ENCODE measurements around the gene RUSC2. TPM values are rescaled to one million over a fixed set of nuclear protein-coding genes. Genes with fewer than 3 reads are reported as not detected.
A peak's percentile ranks its signal among the peaks of the same experiment; 100 is the strongest.
"Not testable (repeated sequence)": the region's sequence is repeated elsewhere in the genome, so short reads cannot be mapped to it uniquely, and the experiment has no call there.

The RUSC2 gene
- total and polyA plus RNA-seq, 8 donors = 9.0 to 27.1 (median 13.6) TPM

GRCh38 chr9:35477211-35477855, 12.6 kb upstream of the RUSC2 start:
- not testable (repeated sequence) for H3K4me1 ChIP-seq, H3K9me3 ChIP-seq, H3K36me3 ChIP-seq, H3K27me3 ChIP-seq, H3K4me3 ChIP-seq
- FAIRE-seq (peak; percentile 57), ATAC-seq (peak; percentile 98 to 99 (median 98)), DNase-seq (peak in 5 of 6 donors; percentile 61 to 77 (median 65))
- 14 to 16% methylated on average over 5 of the region's 5 CpGs for WGBS, 2 donors
- peak; percentile 72 to 94 (median 78) for TF ChIP-seq CTCF (IDR thresholded peaks at IDR 0.05)
- intact Hi-C loops (cut with DNase I) = loop anchor here in 1 of 3 donors (10.0 kb wide), 1 partner anchor 583 kb away; a partner anchor contains a TSS
- peak overlapping the region in 2 of 4 donors; percentile 18 to 43 for H3K27ac ChIP-seq

- FAIRE-seq (no peak), ATAC-seq (no peak), DNase-seq (no peak)
- Histone ChIP-seq H3K27me3 (no peaks in the 10 kb centered on the region), H3K36me3 (no peaks in the 10 kb centered on the region), H3K27ac (no peak overlapping the region), H3K4me1 (no peaks in the 10 kb centered on the region), H3K4me3 (no peak overlapping the region), H3K9me3 (no peaks in the 10 kb centered on the region)
- 58 to 79% methylated on average over 1 of the region's 1 CpG for WGBS, 2 donors
- intact Hi-C loops (cut with DNase I) = loop anchor here in 1 of 3 donors (10.0 kb wide), 1 partner anchor 584 kb away; a partner anchor contains a TSS
- no peak for TF ChIP-seq CTCF (IDR thresholded peaks at IDR 0.05)
Observed at GRCh38 chr9:35478871-35479270, 11.0 kb upstream of the RUSC2 start.

- no peaks in the 10 kb centered on the region for H3K4me1 ChIP-seq
- no peak for FAIRE-seq
- H3K27me3 ChIP-seq = no peaks in the 10 kb centered on the region
- peak; percentile 53 to 80 (median 76) for ATAC-seq
- H3K4me3 ChIP-seq = no peak overlapping the region
- WGBS, 2 donors = 77 to 91% methylated on average over 4 of the region's 4 CpGs
- no peaks in the 10 kb centered on the region for H3K9me3 ChIP-seq
- no peak overlapping the region for H3K27ac ChIP-seq
- peak in 4 of 6 donors; percentile 48 to 64 (median 58) for DNase-seq
- H3K36me3 ChIP-seq = no peaks in the 10 kb centered on the region
- intact Hi-C loops (cut with DNase I) = loop anchor here in 2 of 3 donors (5.0 kb wide), 1 partner anchor 76 kb away; no protein-coding TSS in a partner anchor
- TF ChIP-seq CTCF (IDR thresholded peaks at IDR 0.05) = peak; percentile 22 to 52 (median 48)
Observed at GRCh38 chr9:35481347-35481975, 8.4 kb upstream of the RUSC2 start.

- intact Hi-C loops (cut with DNase I) = loop anchor here in 2 of 3 donors (5.0 kb wide), 1 partner anchor 75 kb away; no protein-coding TSS in a partner anchor
- Histone ChIP-seq H3K27me3 (no peaks in the 10 kb centered on the region), H3K9me3 (no peaks in the 10 kb centered on the region), H3K36me3 (no peaks in the 10 kb centered on the region), H3K27ac (no peak overlapping the region), H3K4me1 (no peaks in the 10 kb centered on the region), H3K4me3 (no peak overlapping the region)
- DNase-seq (no peak), FAIRE-seq (no peak), ATAC-seq (no peak)
- no peak for TF ChIP-seq CTCF (IDR thresholded peaks at IDR 0.05)
- 73 to 84% methylated on average over 3 of the region's 3 CpGs for WGBS, 2 donors
Observed at GRCh38 chr9:35482071-35482470, 7.8 kb upstream of the RUSC2 start.
